K562 (cell line): ENCODE data around the gene ELOB. TPM values are rescaled to one million over a fixed set of nuclear protein-coding genes. Genes with fewer than 3 reads are reported as not detected.

Source experiments
- ATAC-seq: fragments of 200-7000 bp; cut with Tn5 transposase; 3 replicates; pipeline ENCODE4 v1.9.1; 2020; ENCODE audit warnings: moderate library complexity
- BruUV-seq: library from RNA; stranded (reverse); fragments of 400-500 nt; replicated peaks from 2 replicates; lab custom pipeline; 2021; lab: Mats Ljungman, UMichigan
- CTCF ChIA-PET: fragments of 300-600 bp; formaldehyde crosslinking; extraction: SDS; loops from one replicate; lab custom pipeline; 2021; ENCODE audit warnings: low intra/inter-chr PET ratio; lab: Yijun Ruan, JAX
- POLR2A ChIA-PET: fragments of 300-600, 350-650 bp; sonication (Branson Sonifier 250); formaldehyde crosslinking; extraction: SDS; loops from one replicate; lab custom pipeline; 2021; ENCODE audit warnings: antibody characterized with exemption, inconsistent platforms; lab: Yijun Ruan, JAX
- DNase-seq, 4 experiments: peaks; one replicate each; pipeline versions ENCODE4 v3.0.0 to v3.0.0-alpha.2; 2011 to 2018; ENCODE audit warnings: low spot score in 3 of 4, mixed read lengths in 3 of 4; ENCODE audit errors: extremely low read depth in 1 of 4
- FAIRE-seq: peaks from 2 replicates; lab custom pipeline; 2011; peaks lifted over from hg19 to GRCh38; lab: Jason Lieb, UNC
- H2AFZ ChIP-seq: 2 replicates; pipeline ENCODE4 v1.6.0; 2011; ENCODE audit warnings: low read depth, low read length, control low read depth, inconsistent platforms
- H3K27ac ChIP-seq: fragments of 200-600 bp; 3 replicates; pipeline ENCODE4 v1.8.0; 2011; ENCODE audit warnings: low read depth, mild to moderate bottlenecking, control low read depth, inconsistent platforms, low read length, moderate library complexity, mixed read lengths; ENCODE audit errors: extremely low read depth
- H3K27me3 ChIP-seq, 2 experiments: fragments of 300-600 bp in 1 of 2; 2 replicates in 1 of 2; 3 replicates in 1 of 2; pipeline versions ENCODE4 v1.6.0 to v1.8.0; 2011; ENCODE audit warnings: inconsistent platforms in 2 of 2, low read length in 2 of 2, mild to moderate bottlenecking in 1 of 2, mixed read lengths in 1 of 2, moderate library complexity in 1 of 2; ENCODE audit not compliant: control insufficient read depth in 2 of 2, insufficient read depth in 2 of 2
- H3K36me3 ChIP-seq: fragments of 300-600 bp; 3 replicates; pipeline ENCODE4 v1.8.0; 2011; ENCODE audit warnings: mild to moderate bottlenecking, low read length, inconsistent platforms; ENCODE audit not compliant: control insufficient read depth, insufficient read depth
- H3K4me1 ChIP-seq, 2 experiments: fragments of 200-600 bp in 1 of 2; replicated peaks in 1 of 2; 2 replicates in 1 of 2; 3 replicates in 1 of 2; pipeline versions ENCODE4 v1.5.1 to v1.8.0; 2011; ENCODE audit warnings: inconsistent platforms in 2 of 2, low read length in 2 of 2, mild to moderate bottlenecking in 1 of 2, mixed read lengths in 1 of 2, moderate library complexity in 1 of 2; ENCODE audit not compliant: control insufficient read depth in 2 of 2, insufficient read depth in 2 of 2
- H3K4me2 ChIP-seq: 2 replicates; pipeline ENCODE4 v1.6.1; 2011; ENCODE audit warnings: low read length, control low read depth, inconsistent platforms, mixed read lengths; ENCODE audit not compliant: insufficient read depth
- H3K4me3 ChIP-seq: fragments of 200-600 bp; sonication (generic), shearing (Covaris generic); 2 replicates; pipeline ENCODE4 v1.5.1; 2016; ENCODE audit warnings: control low read depth, inconsistent platforms
- H3K79me2 ChIP-seq: fragments of 200-600 bp; 3 replicates; pipeline ENCODE4 v1.8.0; 2011; ENCODE audit warnings: low read length, inconsistent platforms; ENCODE audit not compliant: control insufficient read depth, insufficient read depth
- H3K9ac ChIP-seq, 2 experiments: 2 replicates each; pipeline versions ENCODE4 v1.6.0 to v1.6.1; 2011; ENCODE audit warnings: low read depth in 2 of 2, low read length in 2 of 2, control low read depth in 1 of 2, inconsistent platforms in 1 of 2, mild to moderate bottlenecking in 1 of 2, mixed read lengths in 1 of 2; ENCODE audit not compliant: insufficient read depth in 1 of 2
- H3K9me1 ChIP-seq: one replicate; pipeline ENCODE4 v1.6.0; 2011; ENCODE audit warnings: inconsistent platforms, mild to moderate bottlenecking, low read length, moderate library complexity; ENCODE audit not compliant: control insufficient read depth, insufficient read depth
- H3K9me3 ChIP-seq: replicated peaks from 2 replicates; pipeline ENCODE4 v1.5.1; 2011; ENCODE audit warnings: low read depth, low read length, inconsistent platforms; ENCODE audit not compliant: control insufficient read depth, insufficient read depth
- H4K20me1 ChIP-seq: replicated peaks from 2 replicates; pipeline ENCODE4 v1.6.1; 2011; ENCODE audit warnings: low read length, inconsistent platforms, mixed read lengths; ENCODE audit not compliant: control insufficient read depth, insufficient read depth
- POLR2G ChIP-seq: fragments of 200-400 bp; formaldehyde crosslinking; IDR thresholded peaks from 2 replicates; pipeline ENCODE4 v1.6.1; 2017; ENCODE audit warnings: low read depth, mild to moderate bottlenecking, antibody characterized with exemption, low read length, moderate library complexity
- RBFOX2 ChIP-seq: fragments of 200-400 bp; formaldehyde crosslinking; IDR thresholded peaks from 2 replicates; pipeline ENCODE4 v1.6.1; 2017; ENCODE audit warnings: low read depth, mild to moderate bottlenecking, low read length, moderate library complexity
- RBM22 ChIP-seq: fragments of 200-400 bp; formaldehyde crosslinking; IDR thresholded peaks from 2 replicates; pipeline ENCODE4 v1.6.1; 2018; ENCODE audit warnings: low read length, low read depth; ENCODE audit not compliant: poor library complexity, severe bottlenecking
- WGBS: fragments of 100-300 bp; shearing (Covaris generic); methylation state at CpG from one replicate; pipeline ENCODE4 v1.1.6; 2016; ENCODE audit warnings: low coverage, mixed read lengths; ENCODE audit not compliant: insufficient coverage; ENCODE audit errors: missing lambda C conversion rate; 5-methylcytosine and 5-hydroxymethylcytosine counted together
- in situ Hi-C: fragments of 300-500 bp; cut with MboI; formaldehyde crosslinking; loops from 4 replicates; pipeline ENCODE4 v1.15.0; 2018; ENCODE audit warnings: inconsistent platforms, mixed read lengths
- intact Hi-C: fragments of 100-400 bp; cut with micrococcal nuclease; formaldehyde crosslinking; loops from 2 replicates; pipeline ENCODE4 v1.14.2; 2022
- polyA plus RNA-seq, 8 experiments: library from polyadenylated mRNA; depleted of rRNA in 4 of 8; stranded (reverse) in 5 of 8; unstranded in 3 of 8; fragments of >200 nt; fragmentation: Nextera tagmentation in 2 of 8; fragmentation: Illumina TruSeq in 1 of 8; extraction: Ambion mirVana in 2 of 8; extraction: Trizol in 1 of 8; gene quantifications; 2 replicates each; pipeline versions ENCODE4 v1.2.1 to v1.2.3, GENCODE V29; 2011 to 2014; ENCODE audit warnings: inconsistent platforms in 1 of 8, missing spikeins in 1 of 8
- total RNA-seq, 7 experiments: library from RNA; depleted of rRNA in 6 of 7; stranded (reverse); fragments of >200 nt in 6 of 7; fragmentation: Illumina TruSeq in 2 of 7; extraction: Trizol in 2 of 7; gene quantifications; 2 replicates each; pipeline versions ENCODE4 v1.2.1 to v1.2.3, GENCODE V29; 2011 to 2021; ENCODE audit warnings: low replicate concordance in 1 of 7

The ELOB gene
- total and polyA plus RNA-seq, 9 of the 15 experiments (the other 6 are each of a cell fraction or from before 2014, with no cell fraction given) = 63.2 to 791 (median 237) TPM

GRCh38 chr16:2820836-2821486 is 43.9 kb upstream of the ELOB start:
- Histone ChIP-seq H3K9me1 (no peaks in the 10 kb centered on the region), H3K79me2 (peaks cover 28% of the 10 kb centered on the region), H3K4me3 (no peak overlapping the region), H3K9ac (peak overlapping the region in 1 of 2 experiments; percentile 43; a peak in 1 of 4 replicates), H4K20me1 (0 out of 2 replicates have a peak, but pooled peaks cover 4% of the 10 kb centered on the region), H3K27ac (no peak overlapping the region), H2AFZ (no peak overlapping the region), H3K4me1 (peaks cover 8 to 56% of the 10 kb centered on the region in 2 experiments; a peak in 4 of 5 replicates), H3K27me3 (peaks cover 0 to 10% of the 10 kb centered on the region in 2 experiments; a peak in 1 of 5 replicates), H3K9me3 (no peaks in the 10 kb centered on the region), H3K4me2 (no peak overlapping the region), H3K36me3 (peaks cover 32% of the 10 kb centered on the region; the same call in 2 of the 3 replicates)
- in situ Hi-C loops = no loop called here
- ATAC-seq = no peak
- ChIA-PET POLR2A (interaction anchor here (0.5 to 1.2 kb wide), 5 partner anchors 8 to 765 kb away, joined by 3 to 4 read pairs (median 3); no protein-coding TSS in a partner anchor), CTCF (no interaction called here)
- DNase-seq = no peak
- WGBS = 81% methylated on average over 9 of the region's 14 CpGs
- intact Hi-C loops = no loop called here
- no TSS peak for BruUV-seq
- FAIRE-seq = no peak
- TF ChIP-seq POLR2G = peak; percentile 46; the same call in 1 of the 2 replicates
- no peak for TF ChIP-seq RBM22
- TF ChIP-seq RBFOX2 = peak; percentile 41; the same call in 1 of the 2 replicates
